ENCODE measurements around the gene DNAH14.

DNA sequence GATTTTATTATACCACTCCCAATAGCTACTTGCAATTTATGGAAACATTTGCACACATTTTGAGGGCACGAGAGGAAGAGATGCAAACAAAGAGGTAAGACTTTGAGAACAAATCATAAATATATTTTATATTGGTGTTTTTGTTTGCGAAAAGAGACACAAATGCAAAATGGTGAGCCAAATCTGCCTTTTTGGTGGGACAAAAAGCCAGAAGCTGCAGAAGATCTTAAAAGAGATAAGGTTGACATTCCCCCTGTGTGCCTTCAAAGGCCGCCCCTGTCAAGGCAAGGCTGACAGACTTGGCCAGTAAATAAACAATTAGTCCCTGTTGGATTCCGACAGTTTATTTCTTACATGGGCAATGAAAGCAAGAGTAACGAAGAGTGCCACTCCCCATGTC lies 375.5 kb downstream of the DNAH14 start:
- TF ChIP-seq JUNB (CRISPR knock-in tag; IDR thresholded peaks at IDR 0.05; ENCODE audit: borderline replicate concordance) = no peak
- TF ChIP-seq ZMAT5 (CRISPR knock-in tag; IDR thresholded peaks at IDR 0.05; ENCODE audit: borderline replicate concordance, low read depth) = no peak
- TF ChIP-seq, protein P1, sequence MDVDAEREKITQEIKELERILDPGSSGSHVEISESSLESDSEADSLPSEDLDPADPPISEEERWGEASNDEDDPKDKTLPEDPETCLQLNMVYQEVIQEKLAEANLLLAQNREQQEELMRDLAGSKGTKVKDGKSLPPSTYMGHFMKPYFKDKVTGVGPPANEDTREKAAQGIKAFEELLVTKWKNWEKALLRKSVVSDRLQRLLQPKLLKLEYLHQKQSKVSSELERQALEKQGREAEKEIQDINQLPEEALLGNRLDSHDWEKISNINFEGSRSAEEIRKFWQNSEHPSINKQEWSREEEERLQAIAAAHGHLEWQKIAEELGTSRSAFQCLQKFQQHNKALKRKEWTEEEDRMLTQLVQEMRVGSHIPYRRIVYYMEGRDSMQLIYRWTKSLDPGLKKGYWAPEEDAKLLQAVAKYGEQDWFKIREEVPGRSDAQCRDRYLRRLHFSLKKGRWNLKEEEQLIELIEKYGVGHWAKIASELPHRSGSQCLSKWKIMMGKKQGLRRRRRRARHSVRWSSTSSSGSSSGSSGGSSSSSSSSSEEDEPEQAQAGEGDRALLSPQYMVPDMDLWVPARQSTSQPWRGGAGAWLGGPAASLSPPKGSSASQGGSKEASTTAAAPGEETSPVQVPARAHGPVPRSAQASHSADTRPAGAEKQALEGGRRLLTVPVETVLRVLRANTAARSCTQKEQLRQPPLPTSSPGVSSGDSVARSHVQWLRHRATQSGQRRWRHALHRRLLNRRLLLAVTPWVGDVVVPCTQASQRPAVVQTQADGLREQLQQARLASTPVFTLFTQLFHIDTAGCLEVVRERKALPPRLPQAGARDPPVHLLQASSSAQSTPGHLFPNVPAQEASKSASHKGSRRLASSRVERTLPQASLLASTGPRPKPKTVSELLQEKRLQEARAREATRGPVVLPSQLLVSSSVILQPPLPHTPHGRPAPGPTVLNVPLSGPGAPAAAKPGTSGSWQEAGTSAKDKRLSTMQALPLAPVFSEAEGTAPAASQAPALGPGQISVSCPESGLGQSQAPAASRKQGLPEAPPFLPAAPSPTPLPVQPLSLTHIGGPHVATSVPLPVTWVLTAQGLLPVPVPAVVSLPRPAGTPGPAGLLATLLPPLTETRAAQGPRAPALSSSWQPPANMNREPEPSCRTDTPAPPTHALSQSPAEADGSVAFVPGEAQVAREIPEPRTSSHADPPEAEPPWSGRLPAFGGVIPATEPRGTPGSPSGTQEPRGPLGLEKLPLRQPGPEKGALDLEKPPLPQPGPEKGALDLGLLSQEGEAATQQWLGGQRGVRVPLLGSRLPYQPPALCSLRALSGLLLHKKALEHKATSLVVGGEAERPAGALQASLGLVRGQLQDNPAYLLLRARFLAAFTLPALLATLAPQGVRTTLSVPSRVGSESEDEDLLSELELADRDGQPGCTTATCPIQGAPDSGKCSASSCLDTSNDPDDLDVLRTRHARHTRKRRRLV (CRISPR knock-in tag; IDR thresholded peaks at IDR 0.05) = no peak
- no peak for TF ChIP-seq ZNF3 (CRISPR knock-in tag; IDR thresholded peaks at IDR 0.05)
- TF ChIP-seq, protein P2, sequence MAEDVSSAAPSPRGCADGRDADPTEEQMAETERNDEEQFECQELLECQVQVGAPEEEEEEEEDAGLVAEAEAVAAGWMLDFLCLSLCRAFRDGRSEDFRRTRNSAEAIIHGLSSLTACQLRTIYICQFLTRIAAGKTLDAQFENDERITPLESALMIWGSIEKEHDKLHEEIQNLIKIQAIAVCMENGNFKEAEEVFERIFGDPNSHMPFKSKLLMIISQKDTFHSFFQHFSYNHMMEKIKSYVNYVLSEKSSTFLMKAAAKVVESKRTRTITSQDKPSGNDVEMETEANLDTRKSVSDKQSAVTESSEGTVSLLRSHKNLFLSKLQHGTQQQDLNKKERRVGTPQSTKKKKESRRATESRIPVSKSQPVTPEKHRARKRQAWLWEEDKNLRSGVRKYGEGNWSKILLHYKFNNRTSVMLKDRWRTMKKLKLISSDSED (CRISPR knock-in tag; IDR thresholded peaks at IDR 0.05) = no peak
- no peak for TF ChIP-seq ZNF318 (CRISPR knock-in tag; IDR thresholded peaks at IDR 0.05)
- TF ChIP-seq, protein P3, sequence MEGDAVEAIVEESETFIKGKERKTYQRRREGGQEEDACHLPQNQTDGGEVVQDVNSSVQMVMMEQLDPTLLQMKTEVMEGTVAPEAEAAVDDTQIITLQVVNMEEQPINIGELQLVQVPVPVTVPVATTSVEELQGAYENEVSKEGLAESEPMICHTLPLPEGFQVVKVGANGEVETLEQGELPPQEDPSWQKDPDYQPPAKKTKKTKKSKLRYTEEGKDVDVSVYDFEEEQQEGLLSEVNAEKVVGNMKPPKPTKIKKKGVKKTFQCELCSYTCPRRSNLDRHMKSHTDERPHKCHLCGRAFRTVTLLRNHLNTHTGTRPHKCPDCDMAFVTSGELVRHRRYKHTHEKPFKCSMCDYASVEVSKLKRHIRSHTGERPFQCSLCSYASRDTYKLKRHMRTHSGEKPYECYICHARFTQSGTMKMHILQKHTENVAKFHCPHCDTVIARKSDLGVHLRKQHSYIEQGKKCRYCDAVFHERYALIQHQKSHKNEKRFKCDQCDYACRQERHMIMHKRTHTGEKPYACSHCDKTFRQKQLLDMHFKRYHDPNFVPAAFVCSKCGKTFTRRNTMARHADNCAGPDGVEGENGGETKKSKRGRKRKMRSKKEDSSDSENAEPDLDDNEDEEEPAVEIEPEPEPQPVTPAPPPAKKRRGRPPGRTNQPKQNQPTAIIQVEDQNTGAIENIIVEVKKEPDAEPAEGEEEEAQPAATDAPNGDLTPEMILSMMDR (CRISPR knock-in tag; IDR thresholded peaks at IDR 0.05) = no peak
- no peak for TF ChIP-seq ARNTL (CRISPR knock-in tag; IDR thresholded peaks at IDR 0.05)
